Measurements from ENCODE around the gene SNRK.

SNRK gene

DNA sequence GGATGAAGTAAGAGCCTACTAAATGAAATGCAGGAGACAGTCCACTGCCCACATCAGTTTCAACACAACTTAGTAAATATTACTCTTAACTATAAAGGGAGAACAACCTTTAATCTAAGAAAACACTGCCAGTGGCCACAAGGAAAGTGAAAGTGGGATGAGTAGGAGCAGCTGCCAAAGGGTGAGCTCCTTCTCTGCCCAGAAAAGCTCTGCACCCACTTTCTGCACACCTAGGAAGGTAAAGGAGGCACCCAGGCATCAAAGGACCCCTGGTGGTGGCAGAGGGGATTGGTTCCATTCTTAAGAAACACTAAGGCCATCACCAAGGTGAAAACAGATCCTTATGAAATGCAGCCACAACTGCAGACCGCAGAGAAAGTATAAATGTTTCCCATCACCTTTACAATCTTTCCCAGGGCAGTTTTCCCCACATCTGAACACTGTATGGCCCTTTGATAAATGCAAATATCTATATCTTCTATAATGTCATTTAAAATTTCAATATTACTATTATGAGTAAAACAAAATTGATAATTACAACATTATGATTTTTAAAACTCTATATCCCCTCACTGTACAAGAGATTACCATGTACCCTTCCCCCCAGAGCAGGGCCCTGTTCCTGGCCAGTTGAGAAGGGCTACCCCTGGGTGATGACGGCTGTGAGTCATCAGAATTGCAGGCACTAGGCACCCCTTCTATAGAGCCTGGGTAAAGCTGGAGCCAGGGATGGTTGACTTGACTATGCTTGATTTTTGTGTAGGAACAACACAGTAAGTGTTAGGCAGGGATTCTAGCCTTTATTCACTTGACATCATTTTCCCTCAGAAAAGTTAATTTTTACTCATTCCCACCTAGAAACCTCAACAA is 92.0 kb downstream of the SNRK start:
- DNase-seq, result peak; percentile 33

DNA sequence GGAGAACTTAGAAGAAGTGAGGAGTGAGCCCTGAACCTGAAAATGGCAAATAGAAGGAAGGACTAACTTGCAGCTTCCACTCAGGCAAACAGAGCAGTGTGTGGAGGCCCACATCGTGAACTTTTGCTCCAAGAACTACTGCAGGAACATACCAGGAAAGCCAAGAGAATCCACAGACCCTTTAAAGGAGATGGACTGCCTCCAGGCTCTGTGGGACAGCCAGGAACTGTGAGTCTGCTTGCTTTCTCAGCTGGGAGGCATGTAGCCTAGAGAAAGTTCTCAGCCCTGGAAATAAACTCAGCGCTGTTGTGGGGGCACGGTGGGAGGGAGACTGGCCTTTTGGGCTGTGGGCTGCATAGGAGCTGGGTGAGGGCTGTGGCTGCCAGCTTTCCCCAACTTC is 93.0 kb downstream of the SNRK start:
- no peak for DNase-seq

GRCh38 chr3:43388175-43388574 is 101.8 kb downstream of the SNRK start:
- no peak for DNase-seq

DNA sequence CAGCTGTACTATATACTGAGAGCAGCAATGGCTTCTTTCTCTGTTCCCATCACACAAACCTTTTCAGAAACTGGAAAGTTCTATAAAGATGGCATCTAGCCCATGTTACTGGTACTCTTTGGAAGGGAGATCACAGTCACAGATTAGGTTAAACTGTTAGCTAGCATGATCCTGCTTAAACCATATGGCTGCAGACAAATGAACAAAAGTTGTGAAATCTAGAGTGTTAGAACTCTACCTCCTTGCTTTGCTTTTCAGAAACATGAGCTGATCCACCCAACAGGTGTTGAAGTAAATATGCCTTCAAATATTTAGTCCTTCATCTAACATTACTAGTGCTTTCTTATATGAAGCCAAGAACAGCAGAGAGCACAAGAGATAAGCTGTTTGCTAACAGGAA is 102.6 kb downstream of the SNRK start:
- no peak for DNase-seq

- peak; percentile 80 for DNase-seq
These were observed 103.3 kb downstream of the SNRK start for GRCh38 chr3:43389388-43390254.

GRCh38 chr3:43390255-43390588 is 103.9 kb downstream of the SNRK start:
- DNase-seq, result no peak

DNA sequence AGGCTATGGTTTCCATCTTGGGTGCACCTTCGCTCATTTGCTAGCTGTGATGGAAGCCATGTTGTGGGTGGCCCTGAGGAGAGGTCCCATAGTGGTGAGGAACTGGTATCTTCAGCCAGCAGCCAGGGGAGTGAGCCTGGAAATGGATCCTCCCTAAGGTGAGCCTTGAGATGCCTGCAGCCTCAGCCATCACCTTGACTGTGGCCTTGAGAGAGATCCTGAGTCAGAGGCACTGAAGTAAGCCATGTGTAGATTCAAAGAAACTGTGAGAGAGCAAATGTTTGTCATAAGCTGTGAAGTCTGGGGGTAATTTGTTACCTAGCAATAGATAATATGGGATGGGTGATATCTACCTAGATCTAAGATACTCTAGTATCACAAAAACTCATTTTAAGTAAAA is 105.3 kb downstream of the SNRK start:
- DNase-seq, result no peak

GRCh38 chr3:43394041-43394554 is 107.8 kb downstream of the SNRK start:
- peak; percentile 39 for DNase-seq

DNA sequence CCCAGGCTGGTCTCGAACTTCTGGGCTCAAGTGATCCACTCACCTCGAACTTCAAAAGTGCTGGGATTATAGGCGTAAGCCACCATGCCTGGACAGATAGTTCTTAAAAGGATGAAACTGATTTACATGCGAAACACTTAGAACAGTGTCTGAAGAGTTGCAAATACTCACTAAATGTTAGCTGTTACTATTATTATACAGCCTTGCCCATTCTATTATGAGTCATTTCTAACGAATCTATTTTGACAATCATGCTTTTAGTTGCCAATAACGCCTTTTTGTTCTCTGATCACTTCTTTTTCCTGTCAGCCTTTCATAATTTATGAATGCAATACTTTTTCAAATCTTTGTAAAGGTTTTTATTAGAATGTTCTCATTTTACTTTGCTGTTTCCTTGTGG is 112.7 kb downstream of the SNRK start:
- no peak for DNase-seq

DNA sequence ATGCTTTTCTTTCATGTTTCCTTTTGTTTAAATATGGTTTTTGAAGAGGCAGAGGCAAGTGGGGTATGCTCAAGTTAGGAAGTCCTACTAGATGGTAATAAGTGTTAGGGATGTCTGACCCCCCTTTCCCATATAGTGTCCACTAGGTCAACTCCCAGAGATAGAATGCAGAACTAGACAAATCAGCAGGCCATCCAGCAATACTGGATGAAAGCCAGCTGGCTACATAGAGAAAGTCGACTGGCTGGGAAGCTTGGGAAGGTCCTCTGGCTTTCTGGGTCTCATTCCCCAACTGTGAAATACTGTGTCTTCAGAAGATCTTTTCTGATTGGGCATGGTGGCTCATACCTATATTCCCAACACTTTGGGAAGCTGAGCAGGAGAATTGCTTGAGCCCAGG is 113.8 kb downstream of the SNRK start:
- DNase-seq, result no peak

All from KG1 (cell line).